BLaER1 (cell line): Measurements from ENCODE around the gene IFNAR1.

Experiments
- H3K27ac ChIP-seq: shearing (Covaris generic); formaldehyde crosslinking; 2 replicates; pipeline ENCODE4 v1.8.1; 2022
- H3K27me3 ChIP-seq: shearing (Covaris generic); formaldehyde crosslinking; 2 replicates; pipeline ENCODE4 v1.8.1; 2022
- H3K36me3 ChIP-seq: shearing (Covaris generic); formaldehyde crosslinking; 2 replicates; pipeline ENCODE4 v1.8.1; 2022
- H3K4me1 ChIP-seq: shearing (Covaris generic); formaldehyde crosslinking; 2 replicates; pipeline ENCODE4 v1.8.1; 2022
- H3K4me2 ChIP-seq: shearing (Covaris generic); formaldehyde crosslinking; 2 replicates; pipeline ENCODE4 v1.8.1; 2022
- H3K4me3 ChIP-seq: shearing (Covaris generic); formaldehyde crosslinking; 2 replicates; pipeline ENCODE4 v1.8.1; 2022
- H3K9ac ChIP-seq: shearing (Covaris generic); formaldehyde crosslinking; 2 replicates; pipeline ENCODE4 v1.8.1; 2022
- H3K9me3 ChIP-seq: shearing (Covaris generic); formaldehyde crosslinking; 2 replicates; pipeline ENCODE4 v1.8.1; 2022
- H4K20me1 ChIP-seq: shearing (Covaris generic); formaldehyde crosslinking; 2 replicates; pipeline ENCODE4 v1.8.1; 2022
- Cebpa-rat ChIP-seq: shearing (Covaris generic); IDR thresholded peaks from 2 replicates; pipeline ENCODE4 v1.8.1; 2022

Gene IFNAR1

GRCh38 chr21:33305344-33305671 is 19.5 kb upstream of the IFNAR1 start:
- TF ChIP-seq Cebpa-rat: no peak
- H3K4me1 ChIP-seq: peaks cover 100% of the 10 kb centered on the region
- H3K27me3 ChIP-seq: no peaks in the 10 kb centered on the region
- H3K4me2 ChIP-seq: peak overlapping the region; percentile 70
- no peaks in the 10 kb centered on the region for H4K20me1 ChIP-seq
- 0 out of 2 replicates have a peak overlapping the region, but pooled peaks have one; percentile 7 for H3K4me3 ChIP-seq
- peak overlapping the region; percentile 88 for H3K27ac ChIP-seq
- no peaks in the 10 kb centered on the region for H3K36me3 ChIP-seq
- 0 out of 2 replicates have a peak, but pooled peaks cover 5% of the 10 kb centered on the region for H3K9me3 ChIP-seq
- peak overlapping the region; percentile 33; the same call in 1 of the 2 replicates for H3K9ac ChIP-seq

- no peak for TF ChIP-seq Cebpa-rat
- no peaks in the 10 kb centered on the region for H4K20me1 ChIP-seq
- H3K9me3 ChIP-seq: 0 out of 2 replicates have a peak, but pooled peaks cover 10% of the 10 kb centered on the region
- H3K4me3 ChIP-seq: no peak overlapping the region
- peak overlapping the region; percentile 88 for H3K27ac ChIP-seq
- H3K9ac ChIP-seq: no peak overlapping the region
- peaks cover 100% of the 10 kb centered on the region for H3K4me1 ChIP-seq
- H3K27me3 ChIP-seq: no peaks in the 10 kb centered on the region
- H3K4me2 ChIP-seq: peak overlapping the region; percentile 70
- H3K36me3 ChIP-seq: no peaks in the 10 kb centered on the region
Observed at GRCh38 chr21:33305938-33306337, 18.8 kb upstream of the IFNAR1 start.

- Histone ChIP-seq H3K27me3 (no peaks in the 10 kb centered on the region), H3K27ac (peak overlapping the region; percentile 88), H3K36me3 (no peaks in the 10 kb centered on the region), H3K4me1 (peaks cover 98% of the 10 kb centered on the region), H3K4me3 (no peak overlapping the region; the same call in 1 of the 2 replicates), H3K4me2 (peak overlapping the region; percentile 78), H3K9me3 (peaks cover 22% of the 10 kb centered on the region; the same call in 1 of the 2 replicates), H3K9ac (peak overlapping the region; percentile 39; the same call in 1 of the 2 replicates), H4K20me1 (no peaks in the 10 kb centered on the region)
- TF ChIP-seq Cebpa-rat: no peak
Observed at GRCh38 chr21:33308586-33309490, 15.9 kb upstream of the IFNAR1 start.

GRCh38 chr21:33309778-33310177 is 15.0 kb upstream of the IFNAR1 start:
- Histone ChIP-seq H3K9ac (no peak overlapping the region), H3K27me3 (no peaks in the 10 kb centered on the region), H3K4me3 (no peak overlapping the region), H3K27ac (peak overlapping the region; percentile 88), H3K4me2 (peak overlapping the region; percentile 78), H3K9me3 (peaks cover 29% of the 10 kb centered on the region; the same call in 1 of the 2 replicates), H4K20me1 (no peaks in the 10 kb centered on the region), H3K4me1 (peaks cover 97% of the 10 kb centered on the region), H3K36me3 (no peaks in the 10 kb centered on the region)
- TF ChIP-seq Cebpa-rat: no peak

GRCh38 chr21:33312121-33312520 is 12.6 kb upstream of the IFNAR1 start:
- Histone ChIP-seq H3K4me3 (no peak overlapping the region), H3K9me3 (peaks cover 29% of the 10 kb centered on the region; the same call in 1 of the 2 replicates), H3K27ac (peak overlapping the region; percentile 71), H3K27me3 (no peaks in the 10 kb centered on the region), H3K36me3 (no peaks in the 10 kb centered on the region), H3K4me1 (peaks cover 74% of the 10 kb centered on the region), H4K20me1 (no peaks in the 10 kb centered on the region), H3K4me2 (peak overlapping the region; percentile 39), H3K9ac (no peak overlapping the region)
- no peak for TF ChIP-seq Cebpa-rat

GRCh38 chr21:33313183-33313582 is 11.6 kb upstream of the IFNAR1 start:
- Histone ChIP-seq H3K9ac (no peak overlapping the region), H4K20me1 (no peaks in the 10 kb centered on the region), H3K27me3 (no peaks in the 10 kb centered on the region), H3K27ac (no peak overlapping the region; the same call in 1 of the 2 replicates), H3K4me2 (peak overlapping the region; percentile 39), H3K4me1 (peaks cover 63% of the 10 kb centered on the region), H3K9me3 (peaks cover 29% of the 10 kb centered on the region; the same call in 1 of the 2 replicates), H3K4me3 (no peak overlapping the region), H3K36me3 (no peaks in the 10 kb centered on the region)
- no peak for TF ChIP-seq Cebpa-rat

- Histone ChIP-seq H3K27me3 (no peaks in the 10 kb centered on the region), H3K4me2 (no peak overlapping the region), H3K36me3 (no peaks in the 10 kb centered on the region), H3K9me3 (peaks cover 29% of the 10 kb centered on the region; the same call in 1 of the 2 replicates), H3K4me1 (peaks cover 59% of the 10 kb centered on the region), H3K4me3 (no peak overlapping the region), H3K27ac (no peak overlapping the region; the same call in 1 of the 2 replicates), H3K9ac (no peak overlapping the region), H4K20me1 (no peaks in the 10 kb centered on the region)
- no peak for TF ChIP-seq Cebpa-rat
Observed at GRCh38 chr21:33313611-33314010, 11.2 kb upstream of the IFNAR1 start.

GRCh38 chr21:33314111-33314510 is 10.7 kb upstream of the IFNAR1 start:
- Histone ChIP-seq H3K4me2 (peak overlapping the region; percentile 41; the same call in 1 of the 2 replicates), H3K36me3 (no peaks in the 10 kb centered on the region), H3K4me1 (peaks cover 54% of the 10 kb centered on the region), H3K9ac (no peak overlapping the region), H4K20me1 (no peaks in the 10 kb centered on the region), H3K9me3 (peaks cover 29% of the 10 kb centered on the region; the same call in 1 of the 2 replicates), H3K4me3 (no peak overlapping the region), H3K27ac (0 out of 2 replicates have a peak overlapping the region, but pooled peaks have one; percentile 23), H3K27me3 (no peaks in the 10 kb centered on the region)
- no peak for TF ChIP-seq Cebpa-rat

- H3K4me3 ChIP-seq: no peak overlapping the region
- H3K9ac ChIP-seq: no peak overlapping the region
- H3K36me3 ChIP-seq: no peaks in the 10 kb centered on the region
- peaks cover 34% of the 10 kb centered on the region for H3K4me1 ChIP-seq
- peaks cover 19% of the 10 kb centered on the region; the same call in 1 of the 2 replicates for H3K9me3 ChIP-seq
- no peak for TF ChIP-seq Cebpa-rat
- H3K27me3 ChIP-seq: no peaks in the 10 kb centered on the region
- no peak overlapping the region for H3K27ac ChIP-seq
- no peak overlapping the region for H3K4me2 ChIP-seq
- no peaks in the 10 kb centered on the region for H4K20me1 ChIP-seq
Observed at GRCh38 chr21:33315946-33316710, 8.6 kb upstream of the IFNAR1 start.
